AG04450 (cell line): Measurements from ENCODE around the gene SEMA6D. TPM values are rescaled to one million over a fixed set of nuclear protein-coding genes. Genes with fewer than 3 reads are reported as not detected.

Source experiments
- CTCF ChIA-PET: fragments of 300-600, 350-600 bp; formaldehyde crosslinking; extraction: SDS; loops from one replicate; lab custom pipeline; 2022; ENCODE audit warnings: antibody characterized with exemption, inconsistent platforms; lab: Charles Lee
- POLR2A ChIA-PET: fragments of 350-600 bp; formaldehyde crosslinking; extraction: SDS; loops from one replicate; lab custom pipeline; 2021; ENCODE audit warnings: antibody characterized with exemption, inconsistent platforms; lab: Yijun Ruan, JAX
- DNase-seq: peaks from one replicate; pipeline ENCODE4 v3.0.0-alpha.2; 2011; ENCODE audit warnings: low read depth, low spot score
- H3K27ac ChIP-seq: one replicate; pipeline ENCODE4 v1.5.1; 2012; ENCODE audit warnings: low read depth, low read length, control low read depth
- H3K27me3 ChIP-seq: one replicate; pipeline ENCODE4 v1.6.0; 2012; ENCODE audit warnings: low read length; ENCODE audit not compliant: control insufficient read depth, insufficient read depth
- H3K4me3 ChIP-seq: 2 replicates; pipeline ENCODE4 v1.5.1; 2011; ENCODE audit warnings: mild to moderate bottlenecking, low read depth, low read length, control low read depth
- H3K9me3 ChIP-seq: 2 replicates; pipeline ENCODE4 v1.5.1; 2012; ENCODE audit warnings: low read length; ENCODE audit not compliant: control insufficient read depth, insufficient read depth
- CTCF ChIP-seq: IDR thresholded peaks from 2 replicates; pipeline ENCODE4 v1.5.1; 2011; ENCODE audit warnings: low read depth, low read length, control low read depth, inconsistent platforms
- polyA plus RNA-seq: library from polyadenylated mRNA; depleted of rRNA; stranded (reverse); fragments of >200 nt; gene quantifications from 2 replicates; pipeline ENCODE4 v1.2.3, GENCODE V29; 2011

The SEMA6D gene
- polyA plus RNA-seq, 1 experiment, result 10.7 TPM

DNA sequence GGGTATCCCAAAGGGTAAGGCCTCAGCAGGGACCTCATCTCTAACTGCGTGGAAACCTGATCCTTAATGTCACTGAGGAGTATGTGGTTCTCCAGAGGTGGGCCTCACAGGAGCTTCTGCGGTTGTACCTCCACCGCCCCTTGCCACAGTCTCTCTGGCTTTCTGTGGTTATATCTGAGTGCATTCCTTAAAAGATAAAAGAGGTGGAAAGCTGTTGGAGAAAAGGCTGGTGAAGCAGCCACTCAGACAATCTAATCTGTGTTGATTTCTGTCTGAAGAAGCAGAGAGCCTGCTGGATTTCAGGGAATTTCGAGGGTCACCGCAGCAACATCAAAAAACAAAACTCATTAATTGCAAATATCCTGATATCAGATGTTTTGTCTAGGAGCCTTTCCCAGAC lies 51.4 kb downstream of the SEMA6D start:
- no peak for DNase-seq
- Histone ChIP-seq H3K27ac (no peak overlapping the region), H3K27me3 (no peaks in the 10 kb centered on the region), H3K4me3 (no peak overlapping the region), H3K9me3 (no peaks in the 10 kb centered on the region)
- TF ChIP-seq CTCF, result no peak
- ChIA-PET POLR2A (no interaction called here), CTCF (interaction anchor here (2.4 kb wide), 1 partner anchor 573 kb away, joined by 9 read pairs; no protein-coding TSS in a partner anchor)

GRCh38 chr15:47769166-47769565 lies 51.9 kb downstream of the SEMA6D start:
- POLR2A ChIA-PET, result no interaction called here
- TF ChIP-seq CTCF, result no peak
- CTCF ChIA-PET, result interaction anchor here (2.4 kb wide), 1 partner anchor 574 kb away, joined by 9 read pairs; no protein-coding TSS in a partner anchor
- Histone ChIP-seq H3K27me3 (no peaks in the 10 kb centered on the region), H3K27ac (no peak overlapping the region), H3K4me3 (no peak overlapping the region), H3K9me3 (no peaks in the 10 kb centered on the region)
- no peak for DNase-seq

DNA sequence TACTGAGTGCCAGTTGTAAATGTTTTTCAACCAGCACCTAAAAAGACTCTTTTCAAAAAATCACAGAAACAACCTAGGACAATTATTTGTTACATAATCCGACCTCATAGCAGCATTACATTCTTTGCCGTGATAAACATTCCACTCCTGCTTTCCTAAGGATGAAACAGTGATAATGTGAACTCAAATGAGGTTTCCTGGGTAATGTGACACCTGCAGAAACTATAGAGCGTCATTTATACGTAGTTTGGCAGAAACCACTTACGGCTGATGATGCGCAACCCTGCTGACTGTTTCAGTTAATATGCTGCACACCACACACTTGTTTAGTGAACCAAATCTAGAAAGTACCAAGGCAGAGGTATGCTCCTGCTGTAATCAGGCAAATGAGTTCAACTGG lies 55.8 kb downstream of the SEMA6D start:
- DNase-seq, result no peak
- ChIA-PET CTCF (no interaction called here), POLR2A (no interaction called here)

GRCh38 chr15:47778263-47778770 lies 61.0 kb downstream of the SEMA6D start:
- no peak for DNase-seq
- POLR2A ChIA-PET, result no interaction called here
- Histone ChIP-seq H3K9me3 (no peaks in the 10 kb centered on the region), H3K4me3 (no peak overlapping the region), H3K27me3 (peaks cover 3% of the 10 kb centered on the region), H3K27ac (no peak overlapping the region)
- TF ChIP-seq CTCF, result no peak
- CTCF ChIA-PET, result no interaction called here

More for the DNA sequence above, 55.8 kb downstream of the SEMA6D start:
- H3K4me3 ChIP-seq, result no peak overlapping the region
- H3K27me3 ChIP-seq, result no peaks in the 10 kb centered on the region
- H3K27ac ChIP-seq, result no peak overlapping the region
- no peaks in the 10 kb centered on the region for H3K9me3 ChIP-seq
- no peak for TF ChIP-seq CTCF

- no peak for TF ChIP-seq CTCF
- Histone ChIP-seq H3K9me3 (no peaks in the 10 kb centered on the region), H3K27ac (no peak overlapping the region), H3K4me3 (no peak overlapping the region), H3K27me3 (peaks cover 3% of the 10 kb centered on the region)
- CTCF ChIA-PET, result interaction anchor here (0.6 to 1.0 kb wide), 2 partner anchors 19 to 137 kb away, joined by 3 read pairs; no protein-coding TSS in a partner anchor
- POLR2A ChIA-PET, result no interaction called here
- DNase-seq, result no peak
Measured at GRCh38 chr15:47780971-47781370, 63.7 kb downstream of the SEMA6D start.
